Measurements from ENCODE around the gene HPS1.

Gene HPS1

DNA sequence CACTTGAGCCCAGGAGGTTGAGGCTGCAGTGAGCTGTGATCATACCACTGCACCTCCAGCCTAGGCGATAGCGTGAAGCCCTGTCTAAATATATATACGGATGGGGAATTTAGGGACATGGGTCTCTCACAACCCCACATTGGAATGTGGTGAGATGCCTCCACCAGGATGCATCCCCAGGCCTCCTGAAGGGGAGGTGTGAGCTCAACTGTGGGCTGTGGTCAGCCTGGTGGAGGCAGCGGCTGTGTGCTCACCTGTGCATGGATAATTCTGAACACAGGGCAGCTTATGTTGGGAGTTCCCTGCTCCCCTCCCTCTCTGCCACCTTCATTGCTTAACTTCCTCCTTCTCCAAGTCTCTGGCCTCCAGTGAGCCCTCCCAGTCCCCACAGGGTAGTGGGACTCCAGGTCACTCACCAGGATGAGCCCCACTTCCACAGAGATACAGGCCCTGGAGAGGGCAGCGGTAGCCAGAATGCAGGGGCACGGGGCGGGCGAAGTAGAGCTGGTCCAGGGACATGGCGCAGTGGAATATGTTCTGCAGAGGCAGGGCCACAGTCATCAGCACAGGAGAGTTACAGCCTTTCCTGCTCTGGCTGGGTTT lies 62.1 kb downstream of the HPS1 start:
- no peak for DNase-seq

DNA sequence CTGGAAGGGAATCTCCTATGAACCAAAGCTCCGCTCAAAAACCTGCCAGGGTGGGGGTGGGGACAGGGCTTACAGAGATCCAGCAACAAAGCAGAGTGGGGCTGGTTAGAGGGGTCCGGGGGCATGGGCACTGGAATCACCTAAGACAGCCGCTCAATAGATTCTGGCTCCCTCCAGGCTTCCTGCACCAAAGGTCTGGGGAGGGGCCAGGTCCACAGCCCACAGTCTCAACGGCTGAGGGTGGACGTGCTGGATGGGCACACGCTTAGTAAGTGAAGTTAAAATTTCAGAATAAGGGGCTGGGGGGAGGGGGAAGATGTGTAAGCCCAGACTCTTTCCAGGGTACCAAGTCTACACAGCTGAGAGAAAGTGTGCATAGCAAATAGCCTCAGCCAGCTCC lies 62.9 kb downstream of the HPS1 start:
- DNase-seq = peak; percentile 21

- peak; percentile 31 for DNase-seq
Measured at GRCh38 chr10:98383134-98383667, 63.5 kb downstream of the HPS1 start.

DNA sequence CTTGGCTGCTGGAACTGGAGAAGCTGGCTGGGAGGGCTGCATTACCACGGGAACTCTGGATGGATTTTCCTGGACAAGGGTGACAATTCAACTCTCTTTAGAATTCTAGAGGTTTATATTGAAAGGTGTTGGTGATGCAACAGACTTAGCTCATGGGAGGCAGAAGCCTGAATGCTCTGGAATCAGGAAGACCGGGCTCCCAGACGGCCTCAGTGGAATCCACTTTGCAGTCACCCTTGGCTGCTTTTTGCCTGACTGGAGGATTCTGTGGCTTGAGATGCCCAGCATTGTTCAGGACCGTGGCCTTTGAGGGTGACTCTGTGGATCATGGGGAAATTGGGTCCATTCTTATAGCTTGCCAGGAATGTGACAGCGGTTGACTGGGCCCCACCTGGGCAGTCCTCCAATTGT lies 64.0 kb downstream of the HPS1 start:
- DNase-seq = peak; percentile 14

GRCh38 chr10:98380493-98381339 lies 66.0 kb downstream of the HPS1 start:
- DNase-seq = peak; percentile 38

- DNase-seq = peak; percentile 3
Measured at GRCh38 chr10:98378722-98379121, 68.0 kb downstream of the HPS1 start.

DNA sequence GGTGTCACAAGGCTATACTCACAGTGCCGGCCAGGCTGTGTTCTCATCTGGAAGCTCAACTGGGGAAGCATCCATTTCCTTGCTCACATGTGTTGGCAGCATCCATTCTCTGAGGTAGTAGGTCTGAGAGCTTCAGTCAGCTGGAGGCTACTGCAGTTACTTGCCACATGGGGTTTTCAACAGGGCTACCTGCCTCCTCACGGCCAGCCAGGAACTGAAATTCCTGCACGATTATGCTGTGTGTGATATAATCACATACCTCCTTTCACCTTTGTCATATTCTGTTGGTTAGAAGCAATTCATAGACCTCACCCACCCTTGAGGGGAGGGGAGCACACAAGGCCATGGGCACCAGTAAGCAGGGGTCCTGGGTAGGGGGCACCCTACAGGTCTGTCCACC lies 69.2 kb downstream of the HPS1 start:
- DNase-seq = peak; percentile 50

- no peak for DNase-seq
Measured at GRCh38 chr10:98377001-98377400, 69.7 kb downstream of the HPS1 start.

DNA sequence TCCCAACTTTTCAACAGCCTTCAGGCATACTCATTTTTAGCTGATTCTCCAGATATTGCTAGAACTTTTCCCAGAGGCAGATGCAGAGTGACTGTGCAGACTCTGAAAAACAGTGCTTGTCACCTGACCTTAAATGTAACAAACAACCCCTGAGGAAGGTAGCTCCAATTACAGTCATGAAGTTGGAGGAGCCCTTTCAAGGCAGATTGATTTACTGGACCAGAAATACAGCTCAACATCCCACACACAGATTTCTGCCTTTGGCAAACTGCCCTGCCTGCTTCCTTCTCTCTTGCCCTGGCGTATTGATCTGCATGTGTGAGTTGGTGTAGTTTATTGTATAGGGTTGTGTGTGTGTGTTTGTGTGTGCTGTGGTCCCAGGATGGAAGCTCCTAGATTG lies 70.2 kb downstream of the HPS1 start:
- peak; percentile 12 for DNase-seq

GRCh38 chr10:98374217-98374985 lies 72.3 kb downstream of the HPS1 start:
- peak; percentile 2 for DNase-seq

GRCh38 chr10:98373260-98374040 lies 73.3 kb downstream of the HPS1 start:
- peak; percentile 25 for DNase-seq

- DNase-seq = peak; percentile 47
Measured at GRCh38 chr10:98370831-98371820, 75.6 kb downstream of the HPS1 start.

DNA sequence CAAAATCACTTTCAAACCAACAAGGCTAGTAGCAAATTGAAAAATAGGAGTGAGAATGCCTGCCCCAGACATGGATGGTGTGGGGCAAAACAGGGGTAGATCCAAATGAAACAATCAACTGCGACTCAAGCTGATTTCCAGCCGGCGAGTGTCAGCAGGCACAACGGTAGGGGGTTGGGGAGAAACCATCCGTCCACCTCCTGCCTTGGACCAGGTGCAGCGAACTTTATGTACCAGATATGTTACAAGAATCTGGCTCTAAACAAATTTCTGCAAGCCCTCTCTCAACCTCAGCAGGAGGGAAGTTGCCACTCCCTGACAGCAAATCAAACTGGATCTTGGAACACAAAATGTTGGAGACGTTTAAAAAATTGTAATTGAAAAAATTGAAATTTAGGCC lies 76.9 kb downstream of the HPS1 start:
- peak; percentile 5 for DNase-seq

GRCh38 chr10:98368644-98369043 lies 78.1 kb downstream of the HPS1 start:
- DNase-seq = no peak

GRCh38 chr10:98367604-98368451 lies 78.9 kb downstream of the HPS1 start:
- peak; percentile 10 for DNase-seq

All from activated effector memory CD4-positive, alpha-beta T cell treated with anti-CD3 and anti-CD28 coated beads, Interleukin-2, amount 50 U/mL, for 16 hours (primary cell).